Prostate gland (tissue), 2 donors: Measurements from ENCODE around the gene EML1. TPM values are rescaled to one million over a fixed set of nuclear protein-coding genes. Genes with fewer than 3 reads are reported as not detected.

ENCODE experiments used
- DNase-seq: peaks from one replicate; pipeline ENCODE4 v3.0.0-alpha.2; 2019; ENCODE audit warnings: low spot score
- H3K27ac ChIP-seq, 2 donors: fragments of 200-600 bp; sonication (generic); 2 replicates each; pipeline ENCODE4 v1.5.1; 2017 to 2019
- H3K27me3 ChIP-seq: fragments of 200-600 bp; sonication (generic); replicated peaks from 2 replicates; pipeline ENCODE4 v1.5.1; 2019; ENCODE audit not compliant: insufficient read depth
- H3K36me3 ChIP-seq, 2 donors: fragments of 200-600 bp; sonication (generic); 1 replicate in 1 of 2; 2 replicates in 1 of 2; pipeline versions ENCODE4 v1.5.1 to v1.8.1; 2017 to 2019
- H3K4me1 ChIP-seq: fragments of 200-600 bp; sonication (generic); replicated peaks from 2 replicates; pipeline ENCODE4 v1.5.1; 2019
- H3K4me3 ChIP-seq, 2 donors: fragments of 200-600 bp; sonication (generic); 2 replicates each; pipeline ENCODE4 v1.5.1; 2017 to 2019
- H3K9me3 ChIP-seq: fragments of 200-600 bp; sonication (generic); 2 replicates; pipeline ENCODE4 v1.5.1; 2017
- POLR2A ChIP-seq: fragments of 450-650 bp; IDR thresholded peaks from one replicate; pipeline ENCODE4 v1.6.1; 2016; ENCODE audit warnings: antibody characterized with exemption, mild to moderate bottlenecking
- POLR2AphosphoS5 ChIP-seq: sonication (generic); formaldehyde crosslinking; IDR thresholded peaks from one replicate; pipeline ENCODE4 v1.6.1; 2017; ENCODE audit warnings: antibody characterized with exemption
- WGBS: methylation state at CpG from one replicate; pipeline ENCODE4 v1.1.5; 2018; 5-methylcytosine and 5-hydroxymethylcytosine counted together
- intact Hi-C: fragments of 100-400 bp; cut with DNase I; formaldehyde crosslinking; loops from one replicate; pipeline ENCODE4 v1.14.2; 2022
- total RNA-seq, 2 donors: library from RNA; depleted of rRNA; stranded (reverse); fragments of >200 nt; gene quantifications; one replicate each; pipeline ENCODE4 v1.1.0, GENCODE V29; 2016
- TF ChIP-seq, protein P1 (sequence below), 4 experiments: fragments of 200-600 bp in 2 of 4; fragments of 450-650 bp in 2 of 4; sonication (generic) in 2 of 4; IDR thresholded peaks; 1 replicate in 3 of 4; 2 replicates in 1 of 4; pipeline ENCODE4 v1.5.1; 2016 to 2019; ENCODE audit warnings: antibody characterized with exemption in 4 of 4, mild to moderate bottlenecking in 2 of 4, moderate library complexity in 2 of 4

The EML1 gene
- total RNA-seq, 2 donors from 2014 or later: 7.0 to 31.8 TPM

DNA sequence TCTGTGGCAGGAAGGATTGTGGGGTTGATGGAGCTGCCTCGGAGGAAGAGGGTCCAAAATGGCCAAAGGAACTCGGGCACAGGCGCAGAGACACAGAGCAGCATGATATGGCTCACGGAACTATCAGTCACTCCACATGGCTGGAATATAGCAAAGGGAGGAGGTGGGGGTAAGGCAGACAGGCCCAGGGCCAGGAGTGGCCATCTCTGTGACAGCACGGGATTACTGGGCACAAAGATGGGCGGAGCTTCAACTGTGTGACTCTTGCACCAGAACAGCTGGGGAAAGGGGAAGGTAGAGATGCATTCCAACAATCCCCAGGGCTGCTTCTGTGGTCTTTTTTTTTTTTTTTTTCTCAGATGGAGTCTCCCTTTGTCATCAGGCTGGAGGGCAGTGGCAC, 24.8 kb upstream of the EML1 start:
- H3K4me3 ChIP-seq: no peak overlapping the region
- no peaks in the 10 kb centered on the region for H3K36me3 ChIP-seq
- no peak overlapping the region for H3K27ac ChIP-seq
- DNase-seq: no peak
- TF ChIP-seq, protein P1, sequence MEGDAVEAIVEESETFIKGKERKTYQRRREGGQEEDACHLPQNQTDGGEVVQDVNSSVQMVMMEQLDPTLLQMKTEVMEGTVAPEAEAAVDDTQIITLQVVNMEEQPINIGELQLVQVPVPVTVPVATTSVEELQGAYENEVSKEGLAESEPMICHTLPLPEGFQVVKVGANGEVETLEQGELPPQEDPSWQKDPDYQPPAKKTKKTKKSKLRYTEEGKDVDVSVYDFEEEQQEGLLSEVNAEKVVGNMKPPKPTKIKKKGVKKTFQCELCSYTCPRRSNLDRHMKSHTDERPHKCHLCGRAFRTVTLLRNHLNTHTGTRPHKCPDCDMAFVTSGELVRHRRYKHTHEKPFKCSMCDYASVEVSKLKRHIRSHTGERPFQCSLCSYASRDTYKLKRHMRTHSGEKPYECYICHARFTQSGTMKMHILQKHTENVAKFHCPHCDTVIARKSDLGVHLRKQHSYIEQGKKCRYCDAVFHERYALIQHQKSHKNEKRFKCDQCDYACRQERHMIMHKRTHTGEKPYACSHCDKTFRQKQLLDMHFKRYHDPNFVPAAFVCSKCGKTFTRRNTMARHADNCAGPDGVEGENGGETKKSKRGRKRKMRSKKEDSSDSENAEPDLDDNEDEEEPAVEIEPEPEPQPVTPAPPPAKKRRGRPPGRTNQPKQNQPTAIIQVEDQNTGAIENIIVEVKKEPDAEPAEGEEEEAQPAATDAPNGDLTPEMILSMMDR (IDR thresholded peaks at IDR 0.05): no peak
- no peak for TF ChIP-seq POLR2AphosphoS5
- no peak for TF ChIP-seq POLR2A
- H3K27me3 ChIP-seq: no peaks in the 10 kb centered on the region
- no peaks in the 10 kb centered on the region for H3K4me1 ChIP-seq
- 83% methylated on average over 6 of the region's 6 CpGs for WGBS
- no peaks in the 10 kb centered on the region for H3K9me3 ChIP-seq
- intact Hi-C loops: no loop called here

DNA sequence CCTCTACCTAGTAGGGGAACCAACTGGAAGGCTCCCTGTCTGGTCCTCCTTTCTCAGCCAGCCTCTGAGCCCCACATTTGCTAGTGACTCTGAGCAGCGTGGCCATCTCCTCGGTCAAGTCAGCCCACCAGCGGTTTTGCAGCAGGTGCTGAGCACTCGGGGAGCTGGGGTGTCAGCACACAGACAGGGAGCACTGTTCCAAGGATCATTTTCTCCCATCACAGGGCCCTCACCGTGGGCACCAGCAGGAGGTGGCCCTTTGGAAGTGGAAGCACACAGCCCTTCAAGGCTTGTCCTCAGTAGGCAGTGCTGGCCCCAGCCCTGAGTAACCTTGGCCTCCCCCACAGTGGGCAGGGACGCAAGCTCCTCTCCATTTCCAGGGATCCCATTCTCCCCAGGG, 24.1 kb upstream of the EML1 start:
- whole genome bisulfite sequencing: 92% methylated on average over 6 of the region's 6 CpGs
- no peaks in the 10 kb centered on the region for H3K36me3 ChIP-seq
- no peak overlapping the region for H3K4me3 ChIP-seq
- no peaks in the 10 kb centered on the region for H3K9me3 ChIP-seq
- intact Hi-C loops: no loop called here
- TF ChIP-seq POLR2AphosphoS5 (no peak), POLR2A (no peak)
- TF ChIP-seq, protein P1 (IDR thresholded peaks at IDR 0.05): no peak
- no peaks in the 10 kb centered on the region for H3K4me1 ChIP-seq
- peaks cover 4% of the 10 kb centered on the region for H3K27me3 ChIP-seq
- DNase-seq: no peak
- no peak overlapping the region for H3K27ac ChIP-seq

GRCh38 chr14:99769799-99770198, 23.4 kb upstream of the EML1 start:
- no peak for DNase-seq
- Histone ChIP-seq H3K4me3 (no peak overlapping the region), H3K27ac (no peak overlapping the region), H3K9me3 (no peaks in the 10 kb centered on the region), H3K4me1 (no peaks in the 10 kb centered on the region), H3K27me3 (peaks cover 5% of the 10 kb centered on the region), H3K36me3 (no peaks in the 10 kb centered on the region)
- WGBS: 65% methylated on average over 3 of the region's 3 CpGs
- TF ChIP-seq POLR2AphosphoS5 (no peak), POLR2A (no peak)
- TF ChIP-seq, protein P1 (IDR thresholded peaks at IDR 0.05): no peak
- intact Hi-C loops: no loop called here

GRCh38 chr14:99772371-99773283, 20.6 kb upstream of the EML1 start:
- H3K27ac ChIP-seq: no peak overlapping the region
- intact Hi-C loops: no loop called here
- no peak for TF ChIP-seq POLR2AphosphoS5
- TF ChIP-seq, protein P1 (IDR thresholded peaks at IDR 0.05): no peak
- no peak for TF ChIP-seq POLR2A
- H3K4me3 ChIP-seq: no peak overlapping the region
- no peaks in the 10 kb centered on the region for H3K9me3 ChIP-seq
- H3K36me3 ChIP-seq: no peaks in the 10 kb centered on the region
- no peaks in the 10 kb centered on the region for H3K4me1 ChIP-seq
- WGBS: 77% methylated on average over 8 of the region's 8 CpGs
- H3K27me3 ChIP-seq: peaks cover 5% of the 10 kb centered on the region
- DNase-seq: no peak
